Hepatocyte (in vitro differentiated cells): ENCODE measurements around the gene SLC18B1.

ENCODE experiments used
- CTCF ChIP-seq: fragments of 200-600 bp; sonication (generic); IDR thresholded peaks from 2 replicates; pipeline ENCODE4 v1.5.1; 2016; ENCODE audit warnings: antibody characterized with exemption, mild to moderate bottlenecking; ENCODE audit not compliant: poor library complexity
- EZH2phosphoT487 ChIP-seq: fragments of 200-600 bp; sonication (generic); IDR thresholded peaks from one replicate; pipeline ENCODE4 v1.6.1; 2018; ENCODE audit warnings: antibody characterized with exemption, mild to moderate bottlenecking, low read depth, moderate library complexity; ENCODE audit not compliant: unreplicated experiment, severe bottlenecking

DNA sequence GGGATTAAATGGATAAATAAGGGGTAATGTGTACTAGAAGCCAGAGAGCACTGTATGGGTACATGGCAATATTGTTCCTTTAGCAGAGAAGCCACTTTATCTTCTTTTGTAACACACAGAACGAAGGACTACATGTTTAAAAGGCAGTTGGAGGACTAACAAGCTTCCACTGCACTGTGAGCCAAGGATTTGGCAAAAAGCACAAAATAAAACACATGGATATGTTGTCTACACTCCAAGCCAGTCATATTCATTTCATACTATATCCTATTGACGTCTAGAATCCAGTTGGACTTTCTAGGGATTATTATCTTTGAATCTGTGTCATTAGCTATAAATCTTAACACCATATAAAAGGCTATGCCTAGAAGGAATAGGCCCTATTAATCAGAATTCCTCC, 3.0 kb downstream of the SLC18B1 start:
- no peak for TF ChIP-seq CTCF
- TF ChIP-seq EZH2phosphoT487 = no peak
